Upper lobe of left lung (tissue), 4 donors: ENCODE measurements around the gene PALS2.

ENCODE experiments used
- CTCF ChIP-seq, 6 experiments: fragments of 450-650 bp in 4 of 6; fragments of 200-600 bp in 2 of 6; sonication (generic) in 2 of 6; IDR thresholded peaks; one replicate each; pipeline ENCODE4 v1.5.1; 2016 to 2019; ENCODE audit warnings: antibody characterized with exemption in 6 of 6
- EP300 ChIP-seq, 4 donors: sonication (generic); formaldehyde crosslinking; IDR thresholded peaks; one replicate each; pipeline ENCODE4 v1.5.1; 2017; ENCODE audit warnings: antibody characterized with exemption in 4 of 4, control low read depth in 2 of 4

DNA sequence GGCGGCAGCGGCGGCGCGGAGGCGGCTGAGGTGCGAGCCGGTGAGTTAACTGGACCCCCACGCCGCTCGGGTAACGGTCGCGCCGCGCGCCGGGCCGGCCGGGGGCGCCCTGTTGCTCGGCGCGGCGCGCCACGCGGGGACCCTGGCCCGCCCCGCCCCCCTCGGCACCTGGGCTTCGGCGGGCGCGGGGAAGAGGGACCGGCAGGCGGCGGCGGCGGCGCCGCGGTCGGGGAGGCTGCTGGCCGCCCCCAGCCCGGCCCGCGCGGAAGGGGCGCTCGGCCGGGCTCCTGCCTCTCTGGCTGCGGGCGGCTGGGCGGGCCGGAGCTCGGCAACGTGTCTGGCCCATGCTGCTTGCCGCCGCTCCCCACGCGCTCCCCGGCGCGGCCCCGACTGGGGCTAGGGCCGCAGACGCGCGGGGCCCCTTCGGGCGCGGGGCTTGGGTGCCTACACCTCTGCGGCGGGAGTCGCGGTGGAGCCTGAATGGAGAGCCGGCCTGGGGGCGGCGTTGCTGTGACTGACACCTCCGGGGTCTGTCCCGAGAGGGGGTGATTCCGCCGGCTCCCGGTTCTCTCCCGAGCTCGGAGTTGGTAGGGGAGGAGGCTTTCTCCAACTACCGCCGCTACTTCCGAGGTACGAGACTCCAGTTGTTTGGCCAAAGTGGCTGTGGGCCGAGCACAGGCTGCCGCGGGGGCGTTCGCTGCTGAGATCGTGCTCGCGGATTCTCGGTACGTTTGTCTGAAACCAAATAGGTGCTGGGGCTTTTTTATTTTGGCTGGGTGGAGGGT, 494 bp downstream of the PALS2 start:
- no peak for TF ChIP-seq CTCF (IDR thresholded peaks at IDR 0.05)
- TF ChIP-seq EP300 (IDR thresholded peaks at IDR 0.05), result no peak
